CD4-positive, alpha-beta T cell treated with Interleukin-21 for 1 hour (primary cell): ENCODE measurements around the gene GATM.
A peak's percentile ranks its signal among the peaks of the same experiment; 100 is the strongest.

Experiments
- DNase-seq: peaks from one replicate; pipeline ENCODE4 v3.0.0-alpha.2; 2020

GATM gene

GRCh38 chr15:45378149-45378912 is at the start of gene GATM:
GATM (minus strand) TSS chr15:45378544; CDS start chr15:45378453, 91 bp downstream.
- DNase-seq = peak; percentile 18

GRCh38 chr15:45427085-45427484 is 48.7 kb upstream of the GATM start:
- DNase-seq = no peak

- DNase-seq = no peak
Measured at GRCh38 chr15:45425135-45425534, 46.8 kb upstream of the GATM start.

- no peak for DNase-seq
Measured at GRCh38 chr15:45424429-45424828, 46.1 kb upstream of the GATM start.

GRCh38 chr15:45417303-45417950 is 39.1 kb upstream of the GATM start:
- DNase-seq = no peak

- DNase-seq = no peak
Measured at GRCh38 chr15:45414215-45414885, 36.0 kb upstream of the GATM start.

- DNase-seq = no peak
Measured at GRCh38 chr15:45409596-45409995, 31.3 kb upstream of the GATM start.

- no peak for DNase-seq
Measured at GRCh38 chr15:45407786-45408185, 29.4 kb upstream of the GATM start.

GRCh38 chr15:45402955-45403877 is 24.9 kb upstream of the GATM start:
- DNase-seq = peak; percentile 16

GRCh38 chr15:45402162-45402954 is 24.0 kb upstream of the GATM start:
- peak; percentile 97 for DNase-seq

GRCh38 chr15:45401665-45402161 is 23.4 kb upstream of the GATM start:
- no peak for DNase-seq

GRCh38 chr15:45399381-45400212 is 21.3 kb upstream of the GATM start:
- DNase-seq = peak; percentile 58

- no peak for DNase-seq
Measured at GRCh38 chr15:45397116-45397665, 18.8 kb upstream of the GATM start.

- DNase-seq = no peak
Measured at GRCh38 chr15:45395943-45396342, 17.6 kb upstream of the GATM start.

- no peak for DNase-seq
Measured at GRCh38 chr15:45394681-45395080, 16.3 kb upstream of the GATM start.

- no peak for DNase-seq
Measured at GRCh38 chr15:45393851-45394250, 15.5 kb upstream of the GATM start.

GRCh38 chr15:45392584-45392855 is 14.2 kb upstream of the GATM start:
- DNase-seq = no peak

GRCh38 chr15:45391746-45392583 is 13.6 kb upstream of the GATM start:
- DNase-seq = no peak

- no peak for DNase-seq
Measured at GRCh38 chr15:45389351-45389750, 11.0 kb upstream of the GATM start.
